ENCODE results near the gene RUNX1.

The RUNX1 gene

GRCh38 chr21:34899302-34899701, 149.8 kb downstream of the RUNX1 start:
- ATAC-seq (no peak), DNase-seq (no peak)

GRCh38 chr21:34897828-34898227, 151.3 kb downstream of the RUNX1 start:
- DNase-seq (no peak), ATAC-seq (peak; percentile 78)

- DNase-seq (no peak), ATAC-seq (no peak)
Measured at GRCh38 chr21:34894401-34894800, 154.7 kb downstream of the RUNX1 start.

GRCh38 chr21:34892209-34892608, 156.9 kb downstream of the RUNX1 start:
- no peak for ATAC-seq
- DNase-seq = no peak

- no peak for DNase-seq
- no peak for ATAC-seq
Measured at GRCh38 chr21:34891613-34891943, 157.5 kb downstream of the RUNX1 start.

- ATAC-seq (no peak), DNase-seq (peak; percentile 31)
Measured at GRCh38 chr21:34890724-34891612, 158.1 kb downstream of the RUNX1 start.

- DNase-seq (no peak), ATAC-seq (no peak)
Measured at GRCh38 chr21:34890470-34890723, 158.7 kb downstream of the RUNX1 start.

GRCh38 chr21:34889676-34890469, 159.2 kb downstream of the RUNX1 start:
- peak; percentile 88 for DNase-seq

GRCh38 chr21:34889320-34889675, 159.8 kb downstream of the RUNX1 start:
- DNase-seq = peak; percentile 68
- ATAC-seq = peak; percentile 2

More at GRCh38 chr21:34889676-34890469, 159.2 kb downstream of the RUNX1 start:
- ATAC-seq = peak; percentile 72

- DNase-seq (peak; percentile 88), ATAC-seq (peak; percentile 50)
Measured at GRCh38 chr21:34888569-34889319, 160.4 kb downstream of the RUNX1 start.

- ATAC-seq (peak; percentile 62), DNase-seq (peak; percentile 88)
Measured at GRCh38 chr21:34887725-34888568, 161.2 kb downstream of the RUNX1 start.

- DNase-seq = no peak
- ATAC-seq = no peak
Measured at GRCh38 chr21:34887105-34887442, 162.0 kb downstream of the RUNX1 start.

GRCh38 chr21:34886240-34887104, 162.6 kb downstream of the RUNX1 start:
- DNase-seq (peak; percentile 53), ATAC-seq (no peak)

- no peak for DNase-seq
- no peak for ATAC-seq
Measured at GRCh38 chr21:34885626-34886239, 163.4 kb downstream of the RUNX1 start.

GRCh38 chr21:34885125-34885524, 164.0 kb downstream of the RUNX1 start:
- no peak for DNase-seq
- no peak for ATAC-seq

GRCh38 chr21:34884346-34884929, 164.7 kb downstream of the RUNX1 start:
- DNase-seq = no peak
- ATAC-seq = no peak

- DNase-seq (no peak), ATAC-seq (no peak)
Measured at GRCh38 chr21:34883491-34884271, 165.4 kb downstream of the RUNX1 start.

- ATAC-seq (no peak), DNase-seq (no peak)
Measured at GRCh38 chr21:34882719-34883131, 166.4 kb downstream of the RUNX1 start.

- DNase-seq = no peak
- ATAC-seq = peak; percentile 42
Measured at GRCh38 chr21:34881839-34882371, 167.2 kb downstream of the RUNX1 start.
